ENCODE data around the gene CLOCK. TPM values are rescaled to one million over a fixed set of nuclear protein-coding genes. Genes with fewer than 3 reads are reported as not detected.

CLOCK gene
- total and polyA plus RNA-seq, 2 of the 8 experiments (the other 6 are each of a cell fraction or from before 2014, with no cell fraction given) = 7.7 to 24.2 TPM

GRCh38 chr4:55512922-55513571, 33.7 kb downstream of the CLOCK start (continued):
- TF ChIP-seq ATF3 (IDR thresholded peaks at IDR 0.05; ENCODE audit: insufficient read depth, low read depth, low read length) (no peak), ATF2 (IDR thresholded peaks at IDR 0.05; ENCODE audit: low read length) (no peak), CEBPB (IDR thresholded peaks at IDR 0.05; ENCODE audit: low read depth, low read length) (no peak), BACH1 (IDR thresholded peaks at IDR 0.05; ENCODE audit: low read length) (no peak), NANOG (IDR thresholded peaks at IDR 0.05; ENCODE audit: insufficient read depth, low read depth, low read length, poor library complexity, severe bottlenecking) (no peak), YY1 (IDR thresholded peaks at IDR 0.05; ENCODE audit: low read depth, low read length) (no peak), SP4 (IDR thresholded peaks at IDR 0.05; ENCODE audit: low read length) (no peak)

All from H1 (cell line).